ENCODE measurements around the gene STARD8.

- TF ChIP-seq POLR2A (IDR thresholded peaks at IDR 0.05; ENCODE audit: low read length) (no peak), GATA1 (IDR thresholded peaks at IDR 0.05; ENCODE audit: low read depth, low read length) (no peak)
These were observed 74.1 kb downstream of the STARD8 start for GRCh38 chrX:68721546-68721945.

All from erythroblast (primary cell).